Loucy (cell line): ENCODE results near the gene SNX22.

Experiments used
- CTCF ChIP-seq: fragments of 200-600 bp; sonication (generic); conservative IDR thresholded peaks from 2 replicates; pipeline ENCODE4 v1.5.1; 2014; ENCODE audit warnings: mild to moderate bottlenecking, antibody characterized with exemption, low read length
- EZH2phosphoT487 ChIP-seq: fragments of 200-600 bp; IDR thresholded peaks from 2 replicates; pipeline ENCODE4 v1.6.1; 2018; ENCODE audit warnings: antibody characterized with exemption, mild to moderate bottlenecking, moderate library complexity, borderline replicate concordance

DNA sequence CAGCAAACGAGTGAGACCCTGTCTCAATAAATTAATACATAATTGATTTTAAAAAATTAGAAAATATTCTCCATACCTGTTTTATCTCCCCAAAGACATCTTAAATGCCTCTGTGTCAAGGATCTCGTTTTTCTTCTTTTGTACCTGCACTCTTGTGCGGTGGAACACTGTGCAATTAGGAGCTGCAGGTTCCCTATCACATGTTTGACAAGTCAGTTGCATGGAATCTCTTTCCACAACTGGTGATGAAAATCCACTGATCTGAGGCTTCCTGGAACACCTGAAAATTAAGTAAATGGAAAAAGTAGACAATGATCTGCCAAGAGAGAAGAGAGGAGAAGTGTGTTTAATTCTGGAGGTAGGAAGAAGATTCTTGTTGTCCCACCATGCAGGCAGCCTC, 3.0 kb upstream of the SNX22 start:
- TF ChIP-seq EZH2phosphoT487 = no peak
- TF ChIP-seq CTCF = no peak
